Activated CD4-positive, alpha-beta T cell treated with anti-CD3 and anti-CD28 coated beads, Interleukin-2, Interleukin-4, amounts not matched to agents 100 ng/mL and 50 ng/mL, durations not matched to agents 16 hours and 8 hours (primary cell): ENCODE results near the gene MBLAC1.
"Not testable (repeated sequence)": the region's sequence is repeated elsewhere in the genome, so short reads cannot be mapped to it uniquely, and the experiment has no call there.

Experiments used
- DNase-seq: peaks from one replicate; pipeline ENCODE4 v3.0.0-alpha.2; 2020; ENCODE audit warnings: low spot score

The MBLAC1 gene

DNA sequence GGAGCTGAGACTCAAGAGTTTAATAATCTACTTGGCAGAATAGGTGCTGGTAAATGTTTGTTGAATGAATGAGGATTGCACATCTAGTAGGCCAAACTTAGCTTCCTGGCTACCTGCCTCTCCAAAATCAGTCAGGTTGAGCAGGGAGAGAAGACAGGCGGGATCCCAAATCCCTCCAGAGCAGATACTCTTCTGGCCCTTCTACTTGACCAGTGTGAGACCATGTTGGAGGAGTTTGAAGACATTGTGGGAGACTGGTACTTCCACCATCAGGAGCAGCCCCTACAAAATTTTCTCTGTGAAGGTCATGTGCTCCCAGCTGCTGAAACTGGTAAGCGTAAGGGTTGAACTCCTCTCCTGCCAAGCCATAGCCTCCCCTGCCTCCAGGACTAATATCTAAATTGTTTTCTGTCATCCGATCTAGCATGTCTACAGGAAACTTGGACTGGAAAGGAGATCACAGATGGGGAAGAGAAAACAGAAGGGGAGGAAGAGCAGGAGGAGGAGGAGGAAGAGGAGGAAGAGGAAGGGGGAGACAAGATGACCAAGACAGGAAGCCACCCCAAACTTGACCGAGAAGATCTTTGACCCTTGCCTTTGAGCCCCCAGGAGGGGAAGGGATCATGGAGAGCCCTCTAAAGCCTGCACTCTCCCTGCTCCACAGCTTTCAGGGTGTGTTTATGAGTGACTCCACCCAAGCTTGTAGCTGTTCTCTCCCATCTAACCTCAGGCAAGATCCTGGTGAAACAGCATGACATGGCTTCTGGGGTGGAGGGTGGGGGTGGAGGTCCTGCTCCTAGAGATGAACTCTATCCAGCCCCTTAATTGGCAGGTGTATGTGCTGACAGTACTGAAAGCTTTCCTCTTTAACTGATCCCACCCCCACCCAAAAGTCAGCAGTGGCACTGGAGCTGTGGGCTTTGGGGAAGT is 2.2 kb upstream of the MBLAC1 start:
- DNase-seq: no peak

DNA sequence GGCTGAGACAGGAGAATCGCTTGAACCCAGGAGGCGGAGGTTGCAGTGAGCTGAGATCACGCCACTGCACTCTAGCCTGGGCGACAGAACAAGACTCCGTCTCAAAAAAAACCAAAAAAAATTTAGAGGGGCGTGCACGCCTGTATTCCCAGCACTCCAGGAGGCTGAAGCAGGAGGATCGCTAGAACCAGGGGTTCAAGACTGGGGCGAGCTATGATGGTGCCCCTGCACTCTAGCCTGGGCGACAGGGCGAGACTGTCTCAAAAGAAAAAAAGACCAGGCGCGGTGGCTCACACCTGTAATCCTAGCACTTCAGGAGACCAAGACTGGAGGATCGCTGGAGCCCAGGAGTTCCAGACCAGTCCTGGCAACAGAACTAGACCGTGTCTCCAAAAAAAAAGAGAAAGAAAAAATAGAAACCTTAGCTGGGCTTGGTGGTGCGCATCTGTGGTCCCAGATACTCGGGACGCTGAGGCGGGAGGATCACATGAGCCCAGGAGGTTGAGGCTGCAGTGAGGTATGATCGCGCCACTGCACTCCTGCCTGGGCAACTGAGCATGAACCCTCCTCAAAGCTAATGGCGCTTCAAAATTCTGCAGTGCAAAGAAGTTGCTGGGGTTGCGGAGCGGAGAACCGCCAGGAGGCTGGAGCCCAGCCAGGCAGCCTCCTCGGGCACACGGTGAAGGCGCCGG is 382 bp upstream of the MBLAC1 start:
- no peak for DNase-seq

DNA sequence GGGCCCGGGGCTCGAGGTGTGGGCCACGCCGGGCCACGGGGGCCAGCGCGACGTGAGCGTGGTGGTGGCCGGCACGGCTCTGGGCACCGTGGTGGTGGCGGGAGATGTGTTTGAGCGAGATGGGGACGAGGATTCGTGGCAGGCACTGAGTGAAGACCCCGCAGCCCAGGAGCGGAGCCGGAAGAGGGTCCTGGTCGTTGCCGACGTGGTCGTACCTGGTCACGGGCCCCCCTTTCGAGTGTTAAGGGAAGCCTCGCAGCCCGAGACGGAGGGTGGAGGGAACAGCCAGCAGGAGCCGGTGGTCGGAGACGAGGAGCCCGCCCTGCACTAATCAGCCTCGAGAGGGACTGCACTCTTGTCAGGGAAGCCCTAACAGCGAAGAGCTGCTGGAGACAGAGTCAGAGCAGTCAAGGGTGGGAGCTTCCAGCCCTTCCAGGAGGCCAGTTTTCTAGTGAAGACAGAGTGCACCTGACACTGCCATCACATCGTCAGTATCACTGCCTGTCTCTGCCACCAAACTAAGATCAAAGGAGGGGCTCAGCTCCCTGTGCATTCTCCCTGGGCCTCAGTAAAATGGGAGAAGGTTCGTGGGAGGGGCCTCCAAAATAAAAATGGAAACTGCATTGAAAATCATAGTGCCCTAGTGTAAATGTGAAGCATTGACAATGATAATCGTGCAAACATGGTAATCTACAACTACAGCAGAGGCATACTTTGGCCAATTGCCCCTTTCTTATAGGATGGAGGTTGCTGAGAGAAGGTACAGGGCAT is 1.3 kb downstream of the MBLAC1 start:
- no peak for DNase-seq

DNA sequence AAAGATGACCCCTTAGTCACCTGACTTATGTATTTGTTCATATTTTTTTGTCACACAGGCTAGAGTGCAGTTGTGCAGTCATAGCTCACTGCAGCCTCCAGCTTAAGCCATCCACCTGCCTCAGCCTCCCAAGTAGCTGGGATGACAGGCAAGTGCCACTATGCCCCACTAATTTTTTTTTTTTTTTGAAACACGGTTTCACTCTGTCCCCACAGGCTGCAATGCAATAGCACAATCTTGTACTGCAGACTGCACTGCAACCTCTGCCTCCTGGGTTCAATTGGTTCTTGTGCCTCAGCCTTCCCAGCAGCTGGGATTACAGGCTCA is 1.8 kb downstream of the MBLAC1 start:
- no peak for DNase-seq

DNA sequence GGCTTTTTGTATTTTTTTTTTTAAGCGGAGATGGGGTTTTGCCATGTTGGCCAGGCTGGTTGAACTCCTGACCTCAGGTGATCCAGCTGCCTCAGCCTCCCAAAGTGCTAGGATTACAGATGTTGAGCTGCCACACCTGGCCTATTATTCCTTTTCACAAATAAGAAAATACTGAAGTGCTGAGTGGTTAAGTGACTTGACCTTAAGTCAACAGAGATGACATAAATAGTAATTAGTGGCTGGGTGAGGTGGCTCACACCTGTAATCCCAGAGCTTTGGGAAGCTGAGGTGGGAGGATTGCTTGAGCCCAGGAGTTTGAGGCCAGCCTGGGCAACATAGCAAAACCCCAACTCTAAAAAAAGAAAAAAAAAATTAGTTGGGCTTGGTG is 3.4 kb downstream of the MBLAC1 start:
- DNase-seq: not testable (repeated sequence)

DNA sequence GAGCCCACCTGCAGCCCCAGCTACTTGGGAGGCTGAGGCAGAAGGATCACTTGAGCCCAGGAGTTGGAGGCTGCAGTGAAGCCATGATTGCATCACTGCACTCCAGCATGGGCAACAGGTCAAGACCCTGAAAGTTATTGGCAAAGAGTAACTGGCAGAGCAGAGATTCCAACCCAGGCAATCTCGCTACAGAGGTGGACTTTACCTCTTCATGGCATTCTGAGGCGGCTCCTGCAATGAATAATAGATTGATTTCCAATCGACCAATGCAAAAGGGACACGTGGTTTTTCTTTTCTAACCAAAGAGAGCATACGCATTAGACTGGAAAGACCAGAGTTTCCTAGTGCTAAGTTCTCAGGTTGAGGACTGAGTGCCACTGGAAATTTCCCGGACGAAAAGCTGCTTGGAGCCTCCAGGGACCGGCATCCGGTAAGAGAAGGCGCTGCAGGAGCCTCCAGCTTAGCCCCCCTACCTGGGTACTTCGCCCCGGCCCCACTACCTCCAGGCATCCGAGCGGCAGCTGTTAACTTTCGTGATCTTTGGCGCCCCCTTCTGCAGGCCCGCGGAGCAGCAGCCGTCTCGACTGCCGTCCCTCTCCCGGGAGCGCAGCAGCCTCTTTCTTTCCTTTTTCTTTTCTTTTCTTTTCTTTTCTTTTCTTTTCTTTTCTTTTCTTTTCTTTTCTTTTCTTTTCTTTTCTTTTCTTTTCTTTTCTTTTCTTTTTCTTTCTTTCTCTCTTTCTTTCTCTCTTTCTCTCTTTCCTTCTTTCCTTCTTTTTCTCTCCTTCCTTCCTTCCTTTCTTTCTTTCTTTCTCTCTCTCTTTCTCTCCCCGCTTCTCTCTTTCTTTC is 4.1 kb downstream of the MBLAC1 start:
- peak; percentile 82 for DNase-seq

DNA sequence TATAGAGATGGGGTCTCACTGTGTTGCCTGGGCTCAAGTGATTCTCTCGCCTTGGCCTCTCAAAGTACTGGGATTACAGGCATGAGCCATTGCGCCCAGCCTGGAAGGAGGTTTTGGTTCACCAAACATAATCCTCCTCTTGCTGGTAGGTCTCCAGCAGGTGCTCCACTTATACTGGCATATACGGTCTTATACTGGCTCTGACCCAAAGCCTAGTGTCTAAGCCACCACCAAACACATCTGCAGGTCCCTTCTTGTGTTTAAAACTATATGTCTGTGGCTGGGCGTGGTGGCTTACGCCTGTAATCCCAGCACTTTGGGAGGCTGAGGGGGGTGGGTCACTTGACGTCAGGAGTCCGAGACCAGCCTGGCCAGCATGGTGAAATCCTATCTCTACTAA is 5.4 kb downstream of the MBLAC1 start:
- no peak for DNase-seq

DNA sequence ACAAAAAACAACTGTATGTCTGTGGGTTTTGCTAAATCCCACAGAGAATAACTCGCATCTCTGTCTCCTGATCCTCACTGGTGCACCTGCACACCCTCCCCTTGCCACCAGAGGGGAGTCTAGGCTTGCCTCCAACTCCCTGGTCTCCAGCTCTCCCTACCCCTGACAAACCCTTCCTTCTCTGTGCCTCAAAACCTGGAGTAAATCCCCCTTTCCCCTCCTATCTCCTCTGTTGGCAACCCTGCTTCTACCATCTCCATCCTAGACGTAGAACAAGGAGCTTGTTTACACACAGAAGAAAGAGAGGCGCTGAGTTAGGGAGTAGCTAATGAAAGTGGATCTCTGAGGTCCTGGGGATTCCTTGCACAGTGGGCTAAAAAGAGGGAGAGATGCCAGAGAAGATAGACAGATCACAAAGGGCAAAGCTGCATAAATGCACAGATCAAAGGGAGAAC is 6.0 kb downstream of the MBLAC1 start:
- peak; percentile 71 for DNase-seq

DNA sequence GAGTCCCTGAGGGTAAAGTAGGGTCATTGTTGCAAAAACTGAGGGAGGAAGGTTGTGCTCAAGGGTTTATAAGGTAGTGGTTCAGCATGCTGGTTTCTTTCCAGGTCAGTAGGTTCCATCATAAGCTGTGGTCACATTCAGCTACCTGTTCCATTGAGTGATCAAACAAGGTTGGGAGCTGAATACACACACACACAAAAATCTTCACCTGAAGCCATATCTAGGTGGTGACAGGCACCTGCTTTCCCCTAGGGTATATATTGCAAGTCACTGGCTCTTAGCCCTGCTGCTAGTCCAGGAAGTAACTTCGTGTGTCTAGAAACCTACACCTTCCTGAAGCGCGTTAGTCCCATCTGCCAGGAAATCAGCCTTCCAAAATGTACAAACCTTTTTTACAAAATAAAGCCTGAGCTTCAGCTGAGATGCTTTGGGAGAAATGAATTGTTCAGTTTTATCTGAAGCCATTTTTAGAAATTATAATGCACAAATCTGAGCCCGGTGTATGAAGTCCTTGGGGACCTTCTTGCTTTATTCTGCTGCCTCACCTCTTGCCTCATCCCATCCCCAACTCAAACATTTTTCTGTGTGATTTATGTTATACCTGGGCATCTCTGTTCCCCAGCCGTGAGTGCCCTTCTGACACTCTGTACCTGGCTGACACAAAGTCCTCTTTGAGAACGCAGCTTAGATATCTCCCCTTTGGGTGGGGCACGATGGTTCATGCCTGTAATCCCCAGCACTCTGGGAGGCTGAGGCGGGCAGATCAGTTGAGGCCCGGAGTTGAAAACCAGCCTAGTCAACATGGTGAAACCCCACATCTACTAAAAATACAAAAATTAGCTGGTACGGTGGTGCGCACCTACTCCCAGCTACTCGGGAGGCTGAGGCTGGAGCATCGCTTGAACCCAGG is 11.3 kb downstream of the MBLAC1 start:
- no peak for DNase-seq

DNA sequence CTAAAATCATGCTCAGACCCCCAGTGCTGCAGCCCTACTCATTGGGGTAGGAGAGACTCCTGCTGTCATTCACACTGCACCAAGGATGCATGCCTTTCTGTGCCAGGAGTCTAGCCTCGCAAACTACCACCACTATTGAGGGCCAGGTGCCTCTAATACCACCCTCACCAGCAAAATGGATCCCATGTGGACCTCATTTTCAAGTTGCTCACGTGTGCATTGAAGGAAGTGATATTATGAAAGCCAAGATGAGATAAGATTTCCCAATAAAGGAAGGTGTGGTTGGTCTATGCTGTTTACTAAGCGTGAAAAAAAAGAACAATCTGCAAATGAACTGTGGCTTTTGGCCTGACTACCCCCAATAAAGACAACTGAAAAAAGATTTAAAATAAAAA is 14.8 kb downstream of the MBLAC1 start:
- no peak for DNase-seq

DNA sequence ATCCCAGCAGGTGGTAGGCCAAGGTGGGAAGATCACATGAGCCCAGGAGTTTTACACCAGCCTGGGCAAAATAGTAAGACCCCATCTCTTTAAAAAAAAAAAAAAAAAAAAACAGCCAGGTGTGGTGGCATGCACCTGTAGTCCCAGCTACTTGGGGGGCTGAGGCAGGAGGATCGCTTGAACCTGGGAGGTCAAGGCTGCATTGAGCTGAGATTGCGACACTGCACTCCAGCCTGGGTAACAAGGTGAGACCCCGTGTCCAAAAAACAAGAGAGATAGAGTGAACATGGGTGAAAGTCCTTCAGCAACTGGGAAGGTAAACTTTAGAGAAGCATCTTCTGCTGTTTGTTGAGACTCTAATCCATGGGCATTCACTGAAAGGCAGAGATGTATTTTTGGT is 15.7 kb downstream of the MBLAC1 start:
- no peak for DNase-seq

DNA sequence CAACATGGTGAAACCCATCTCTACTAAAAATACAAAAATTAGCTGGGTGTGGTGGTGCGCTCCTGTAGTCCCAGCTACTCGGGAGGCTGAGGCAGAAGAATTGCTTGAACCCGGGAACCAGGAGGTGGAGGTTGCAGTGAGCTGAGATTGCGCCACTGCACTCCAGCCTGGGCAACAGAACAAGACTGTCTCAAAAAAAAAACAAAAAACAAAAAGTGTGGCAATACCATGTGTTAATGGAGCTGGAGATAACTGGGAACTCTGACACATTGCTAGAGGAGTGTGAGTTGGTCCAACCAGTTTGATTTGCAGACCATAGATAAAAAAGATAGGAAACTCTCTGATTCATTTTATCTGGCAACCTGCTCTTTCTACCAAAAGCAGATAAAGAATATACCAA is 19.6 kb downstream of the MBLAC1 start:
- not testable (repeated sequence) for DNase-seq

DNA sequence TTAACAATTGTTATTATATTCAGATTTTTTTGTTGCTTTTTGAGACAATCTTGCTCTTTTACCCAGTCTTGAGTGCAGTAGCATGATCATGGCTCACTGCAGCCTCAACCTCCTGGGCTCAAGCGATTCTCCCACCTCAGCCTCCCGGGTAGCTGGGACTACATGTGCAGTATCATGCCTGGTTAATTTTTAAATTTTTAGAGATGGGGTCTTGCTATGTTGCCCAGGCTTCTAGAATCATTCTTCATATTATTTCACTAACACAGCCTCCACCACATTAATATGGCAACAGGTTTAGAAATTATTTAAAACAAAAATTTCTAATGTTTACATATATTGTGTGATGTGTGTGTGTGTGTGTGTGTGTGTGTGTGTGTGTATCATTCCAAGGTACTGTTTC is 20.5 kb downstream of the MBLAC1 start:
- no peak for DNase-seq

DNA sequence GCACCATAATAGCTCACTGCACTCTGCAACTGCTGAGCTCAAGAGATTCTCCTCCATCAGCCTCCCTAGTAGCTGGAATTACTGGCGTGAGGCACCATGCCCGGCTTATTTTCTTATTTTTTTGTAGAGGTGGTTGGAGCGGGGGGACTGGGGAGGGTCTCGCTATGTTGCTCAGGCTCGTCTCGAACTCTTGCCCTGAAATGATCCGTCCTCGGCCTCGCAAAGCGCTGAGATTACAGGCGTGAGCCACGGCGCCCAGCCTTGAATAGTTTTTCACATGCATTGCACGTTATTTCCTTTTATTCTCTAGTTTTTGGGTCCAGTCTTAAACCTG is 21.4 kb downstream of the MBLAC1 start:
- DNase-seq: no peak

DNA sequence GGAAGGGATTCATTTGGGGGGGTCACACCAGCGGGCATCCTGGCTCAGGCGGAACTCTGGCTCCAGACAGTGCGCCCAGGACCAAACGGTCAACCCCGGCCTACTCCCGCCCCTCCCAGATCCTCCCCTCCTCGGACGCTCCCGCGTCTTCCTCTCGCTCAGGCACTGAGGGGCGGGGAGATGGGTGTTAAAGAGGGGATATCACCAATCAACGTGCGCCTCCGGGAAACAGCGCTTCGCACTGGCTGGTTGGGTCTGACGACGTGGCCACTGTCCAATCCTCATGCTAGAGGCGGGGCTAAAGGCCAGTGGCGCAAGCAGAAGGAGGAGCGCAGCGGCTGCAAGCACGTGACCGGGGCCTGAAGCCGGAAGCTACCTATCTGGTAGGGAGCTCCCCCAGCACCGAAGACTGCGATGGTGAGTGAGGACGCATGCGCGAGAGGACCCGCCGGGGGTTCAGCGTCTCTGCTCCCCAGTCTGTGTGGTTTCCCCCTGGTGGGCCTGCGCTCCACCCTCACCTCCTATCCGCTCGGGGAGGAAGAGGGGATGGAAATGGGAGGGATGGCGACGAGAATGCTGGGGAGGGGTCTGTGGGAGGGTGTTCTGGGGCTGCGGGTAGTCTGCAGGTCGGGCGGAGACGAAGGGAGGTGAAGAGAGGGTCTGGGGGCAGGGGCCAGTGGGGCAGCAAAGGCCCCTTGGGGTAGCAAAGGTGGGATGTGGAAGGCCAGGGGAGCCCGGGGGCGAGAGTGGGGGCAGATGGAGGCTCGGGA is 22.0 kb downstream of the MBLAC1 start, which contains the start of gene LAMTOR4:
LAMTOR4 (plus strand) TSS at position 360 of the 770 bp plus-strand sequence; CDS start at position 415, 55 bp downstream.
- DNase-seq: peak; percentile 100

DNA sequence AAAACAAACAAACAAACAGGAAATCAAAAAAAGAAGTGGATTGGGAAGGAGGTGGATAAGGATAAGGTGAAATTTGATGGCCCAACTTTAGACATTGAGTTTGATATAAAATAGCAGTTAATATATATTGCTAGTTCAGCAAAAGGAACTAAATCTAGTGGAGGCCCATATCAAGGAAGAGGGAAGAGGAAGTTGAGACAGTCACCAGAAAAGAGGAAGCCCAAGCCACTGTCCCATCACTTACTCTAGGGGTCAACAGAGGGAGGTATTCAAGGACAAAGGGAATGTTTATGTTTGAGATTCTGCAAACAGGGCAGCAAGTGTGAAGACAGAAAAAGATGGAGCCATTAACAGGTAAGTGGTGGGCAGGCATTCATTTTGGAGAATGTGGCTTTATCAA is 25.6 kb downstream of the MBLAC1 start:
- DNase-seq: no peak

DNA sequence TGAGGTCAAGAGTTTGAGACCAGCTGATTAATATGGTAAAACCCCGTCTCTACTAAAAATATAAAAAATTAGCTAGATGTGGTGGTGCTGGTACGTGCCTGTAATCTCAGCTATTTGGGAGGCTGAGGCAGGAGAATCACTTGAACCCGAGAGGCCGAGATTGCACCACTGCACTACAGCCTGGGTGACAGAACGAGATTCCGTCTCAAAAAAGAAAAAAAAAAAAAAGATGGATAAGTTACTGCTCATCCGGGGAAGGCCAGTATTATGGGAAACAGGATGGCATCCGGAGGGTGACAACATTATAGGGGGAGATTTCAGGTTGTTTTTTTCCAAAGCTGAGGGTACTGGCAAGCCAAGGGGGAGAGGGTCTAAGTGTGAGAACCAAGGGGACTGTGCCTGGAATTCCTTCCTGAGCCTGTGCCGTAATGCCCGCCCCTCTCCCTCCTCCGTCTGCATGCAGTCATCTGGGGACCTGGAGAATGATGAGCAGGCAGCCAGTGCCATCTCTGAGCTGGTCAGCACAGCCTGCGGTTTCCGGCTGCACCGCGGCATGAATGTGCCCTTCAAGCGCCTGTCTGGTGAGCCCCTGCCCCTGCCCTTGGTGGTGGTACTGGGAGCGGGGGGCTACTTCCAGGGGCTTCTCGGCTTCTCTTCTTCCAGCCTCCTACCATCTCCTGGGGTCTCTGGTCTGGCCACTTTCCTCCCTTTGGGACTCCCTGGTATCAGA is 26.3 kb downstream of the MBLAC1 start:
- no peak for DNase-seq

DNA sequence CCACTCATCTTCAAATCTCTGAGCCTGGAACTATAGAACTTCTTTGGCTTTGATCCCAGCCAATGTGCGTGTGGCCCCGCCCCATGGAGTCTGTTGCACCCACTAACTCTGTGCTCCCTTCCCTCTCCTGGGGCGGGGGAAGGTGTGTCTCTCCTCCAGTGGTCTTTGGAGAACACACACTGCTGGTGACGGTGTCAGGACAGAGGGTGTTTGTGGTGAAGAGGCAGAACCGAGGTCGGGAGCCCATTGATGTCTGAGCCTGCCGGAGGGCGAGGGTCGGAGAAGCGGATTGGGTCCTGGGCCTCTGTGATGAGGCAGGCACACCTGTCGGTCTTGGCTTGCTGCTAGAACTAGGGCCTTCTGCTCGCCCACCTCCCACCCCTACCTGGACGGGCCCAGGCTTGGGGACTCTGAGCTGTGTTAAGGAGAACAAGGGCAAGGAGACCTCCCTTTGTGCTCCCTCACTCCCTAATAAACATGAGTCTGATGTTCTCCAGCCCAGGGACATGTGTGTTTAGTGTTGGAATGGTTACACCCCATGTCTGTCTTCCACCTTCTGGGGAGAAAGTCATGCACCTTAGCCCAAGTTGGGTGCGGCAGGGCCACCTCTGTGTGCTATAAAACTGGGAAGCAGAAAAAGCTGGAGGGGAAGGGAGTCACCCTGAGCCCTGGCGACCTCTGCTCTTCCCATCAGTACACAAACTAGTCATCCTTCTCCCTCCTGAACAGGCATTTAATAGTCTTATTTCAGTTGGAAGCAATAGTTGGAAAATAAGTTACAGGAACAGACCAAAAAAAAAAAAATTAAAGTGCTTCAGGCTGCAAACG is 27.2 kb downstream of the MBLAC1 start:
- DNase-seq: no peak
